H1 (cell line): Measurements from ENCODE around the gene TMPRSS13. TPM values are rescaled to one million over a fixed set of nuclear protein-coding genes. Genes with fewer than 3 reads are reported as not detected.

Experiments
- CTCF ChIA-PET: fragments of 300-600 bp; sonication (Branson Sonifier 250); formaldehyde crosslinking; loops from one replicate; lab custom pipeline; 2021; ENCODE audit not compliant: partially characterized antibody; lab: Charles Lee
- POLR2A ChIA-PET: fragments of 300-600 bp; sonication (Branson Sonifier 250); formaldehyde crosslinking; loops from one replicate; lab custom pipeline; 2021; ENCODE audit warnings: inconsistent platforms; ENCODE audit not compliant: partially characterized antibody; lab: Charles Lee
- DNase-seq, 2 experiments: peaks; one replicate each; pipeline versions ENCODE4 v3.0.0 to v3.0.0-alpha.2; 2010 to 2022; ENCODE audit warnings: low spot score in 2 of 2, low read depth in 1 of 2, mixed read lengths in 1 of 2
- FAIRE-seq: peaks from 2 replicates; lab custom pipeline; 2011; peaks lifted over from hg19 to GRCh38; lab: Jason Lieb, UNC
- H2AFZ ChIP-seq: 2 replicates; pipeline ENCODE4 v1.8.1; 2012; ENCODE audit warnings: low read length, inconsistent platforms
- H2AK5ac ChIP-seq: 2 replicates; pipeline ENCODE4 v1.6.1; 2013; ENCODE audit warnings: low read depth, low read length
- H2BK120ac ChIP-seq: replicated peaks from 2 replicates; pipeline ENCODE3; 2013; ENCODE audit warnings: low read depth, low read length, inconsistent platforms
- H2BK12ac ChIP-seq: 2 replicates; pipeline ENCODE4 v1.6.1; 2013; ENCODE audit warnings: low read depth, low read length
- H2BK15ac ChIP-seq: 2 replicates; pipeline ENCODE4 v1.6.1; 2013; ENCODE audit warnings: low read length
- H2BK20ac ChIP-seq: 2 replicates; pipeline ENCODE4 v1.6.1; 2013; ENCODE audit warnings: low read length
- H2BK5ac ChIP-seq: 2 replicates; pipeline ENCODE4 v1.6.1; 2013; ENCODE audit warnings: low read depth, low read length
- H3K14ac ChIP-seq: 2 replicates; pipeline ENCODE4 v1.6.1; 2013; ENCODE audit warnings: inconsistent platforms; ENCODE audit not compliant: insufficient read length
- H3K18ac ChIP-seq: 2 replicates; pipeline ENCODE4 v1.6.1; 2013; ENCODE audit warnings: low read length; ENCODE audit errors: extremely low read depth
- H3K23ac ChIP-seq: 2 replicates; pipeline ENCODE4 v1.6.1; 2013; ENCODE audit warnings: inconsistent platforms; ENCODE audit not compliant: insufficient read length
- H3K23me2 ChIP-seq: 2 replicates; pipeline ENCODE4 v1.6.1; 2013; ENCODE audit warnings: low read depth, low read length
- H3K27ac ChIP-seq: 2 replicates; pipeline ENCODE4 v1.6.1; 2011; ENCODE audit warnings: low read depth, low read length, inconsistent platforms
- H3K27me3 ChIP-seq, 4 experiments: replicated peaks in 1 of 4; 1 replicate in 1 of 4; 2 replicates in 3 of 4; pipeline versions ENCODE4 v1.6.1 to v1.8.1; 2011 to 2013; ENCODE audit warnings: low read length in 3 of 4, mild to moderate bottlenecking in 3 of 4, inconsistent platforms in 2 of 4, mixed read lengths in 2 of 4, moderate library complexity in 1 of 4; ENCODE audit not compliant: control insufficient read depth in 3 of 4, insufficient read depth in 3 of 4; ENCODE audit errors: extremely low read depth in 1 of 4
- H3K36me3 ChIP-seq, 4 experiments: 2 replicates each; pipeline versions ENCODE4 v1.6.1 to v1.8.1; 2011 to 2013; ENCODE audit warnings: mild to moderate bottlenecking in 4 of 4, low read length in 3 of 4, moderate library complexity in 2 of 4, control low read depth in 1 of 4, inconsistent platforms in 1 of 4; ENCODE audit not compliant: insufficient read depth in 4 of 4, control insufficient read depth in 2 of 4
- H3K4ac ChIP-seq: replicated peaks from 2 replicates; pipeline ENCODE3; 2013; ENCODE audit warnings: low read length, low read depth, mixed read lengths, inconsistent platforms; ENCODE audit not compliant: insufficient read length
- H3K4me1 ChIP-seq, 4 experiments: replicated peaks in 1 of 4; 1 replicate in 1 of 4; 2 replicates in 3 of 4; pipeline versions ENCODE4 v1.6.1 to v1.8.1; 2011 to 2013; ENCODE audit warnings: low read length in 3 of 4, inconsistent platforms in 2 of 4, mixed read lengths in 1 of 4; ENCODE audit not compliant: insufficient read depth in 4 of 4, control insufficient read depth in 3 of 4
- H3K4me2 ChIP-seq, 2 experiments: 2 replicates each; pipeline versions ENCODE4 v1.6.1 to v1.8.1; 2011 to 2013; ENCODE audit warnings: low read depth in 2 of 2, low read length in 2 of 2, control low read depth in 1 of 2, inconsistent platforms in 1 of 2, mild to moderate bottlenecking in 1 of 2; ENCODE audit not compliant: insufficient read depth in 1 of 2
- H3K4me3 ChIP-seq, 4 experiments: fragments of 200-600, 300-600 bp in 1 of 4; sonication (generic), shearing (Covaris generic), sonication (Bioruptor Twin) in 1 of 4; 2 replicates each; pipeline versions ENCODE4 v1.5.1 to v1.8.1; 2011 to 2016; ENCODE audit warnings: low read length in 4 of 4, low read depth in 3 of 4, control low read depth in 2 of 4, inconsistent platforms in 2 of 4, mild to moderate bottlenecking in 2 of 4, mixed read lengths in 1 of 4, moderate library complexity in 1 of 4; ENCODE audit not compliant: insufficient read depth in 2 of 4; ENCODE audit errors: extremely low read depth in 1 of 4
- H3K56ac ChIP-seq: replicated peaks from 2 replicates; pipeline ENCODE3; 2013; ENCODE audit warnings: low read depth, mild to moderate bottlenecking, mixed read lengths, low read length, inconsistent platforms; ENCODE audit not compliant: insufficient read length
- H3K79me1 ChIP-seq: 2 replicates; pipeline ENCODE4 v1.6.1; 2013; ENCODE audit warnings: low read depth, low read length, control low read depth
- H3K79me2 ChIP-seq, 2 experiments: 2 replicates each; pipeline versions ENCODE4 v1.6.1 to v1.8.1; 2012 to 2013; ENCODE audit warnings: low read length in 2 of 2, mild to moderate bottlenecking in 2 of 2, inconsistent platforms in 1 of 2; ENCODE audit not compliant: insufficient read depth in 2 of 2, control insufficient read depth in 1 of 2
- H3K9ac ChIP-seq, 4 experiments: replicated peaks in 1 of 4; 1 replicate in 1 of 4; 2 replicates in 3 of 4; pipeline versions ENCODE4 v1.6.1 to v1.8.1; 2011 to 2013; ENCODE audit warnings: low read depth in 3 of 4, low read length in 3 of 4, control low read depth in 2 of 4, mild to moderate bottlenecking in 2 of 4, moderate library complexity in 2 of 4, inconsistent platforms in 1 of 4; ENCODE audit errors: extremely low read depth in 1 of 4
- H3K9me3 ChIP-seq, 2 experiments: 2 replicates each; pipeline versions ENCODE4 v1.6.1 to v1.8.1; 2012 to 2013; ENCODE audit warnings: mild to moderate bottlenecking in 2 of 2, moderate library complexity in 2 of 2, control low read depth in 1 of 2, inconsistent platforms in 1 of 2, low read depth in 1 of 2, low read length in 1 of 2, mixed read lengths in 1 of 2; ENCODE audit not compliant: insufficient read depth in 2 of 2
- H4K20me1 ChIP-seq, 2 experiments: replicated peaks in 1 of 2; 2 replicates each; pipeline versions ENCODE3 to v1.8.1; 2011 to 2013; ENCODE audit warnings: inconsistent platforms in 2 of 2, low read length in 2 of 2, mild to moderate bottlenecking in 1 of 2; ENCODE audit not compliant: insufficient read depth in 2 of 2, control insufficient read depth in 1 of 2
- H4K5ac ChIP-seq: 2 replicates; pipeline ENCODE4 v1.6.1; 2013; ENCODE audit warnings: low read length, low read depth, mixed read lengths, inconsistent platforms; ENCODE audit not compliant: insufficient read length
- H4K8ac ChIP-seq: 2 replicates; pipeline ENCODE4 v1.8.0; 2013; ENCODE audit warnings: mild to moderate bottlenecking, moderate library complexity, low read length, inconsistent platforms; ENCODE audit not compliant: insufficient read depth; ENCODE audit errors: extremely low read depth
- H4K91ac ChIP-seq: replicated peaks from 2 replicates; pipeline ENCODE3; 2013; ENCODE audit warnings: low read length, mixed read lengths, inconsistent platforms; ENCODE audit not compliant: insufficient read length
- CHD1 ChIP-seq: IDR thresholded peaks from 2 replicates; pipeline ENCODE4 v1.6.1; 2012; ENCODE audit warnings: low read depth, low read length, improper control_type of control experiment
- CTBP2 ChIP-seq: IDR thresholded peaks from 2 replicates; pipeline ENCODE4 v1.7.0; 2011; ENCODE audit warnings: borderline replicate concordance, mild to moderate bottlenecking, moderate library complexity, mixed read lengths, low read length; ENCODE audit not compliant: insufficient read depth, insufficient read length
- HDAC6 ChIP-seq: IDR thresholded peaks from one replicate; pipeline ENCODE4 v1.7.1; 2012; ENCODE audit warnings: low read depth, mild to moderate bottlenecking, inconsistent platforms, low read length, moderate library complexity
- JUND ChIP-seq: IDR thresholded peaks from 2 replicates; pipeline ENCODE4 v1.6.1; 2011; ENCODE audit warnings: mild to moderate bottlenecking, improper control_type of control experiment, low read length
- PHF8 ChIP-seq: fragments of 200-600 bp; sonication (generic); conservative IDR thresholded peaks from 2 replicates; pipeline ENCODE4 v1.7.1; 2012; ENCODE audit warnings: low read depth, mild to moderate bottlenecking, inconsistent platforms, low read length, moderate library complexity
- POU5F1 ChIP-seq: IDR thresholded peaks from 2 replicates; pipeline ENCODE4 v1.6.1; 2011; ENCODE audit warnings: low read depth, mild to moderate bottlenecking, low read length, moderate library complexity
- RFX5 ChIP-seq: IDR thresholded peaks from 2 replicates; pipeline ENCODE4 v1.6.1; 2011; ENCODE audit warnings: low read depth, low read length, improper control_type of control experiment, borderline replicate concordance
- SAP30 ChIP-seq: fragments of 300-600 bp; sonication (generic); IDR thresholded peaks from 2 replicates; pipeline ENCODE4 v1.7.1; 2012; ENCODE audit warnings: low read length, moderate library complexity, mild to moderate bottlenecking, inconsistent platforms; ENCODE audit not compliant: insufficient read depth, insufficient replicate concordance
- TAF7 ChIP-seq: optimal IDR thresholded peaks from 2 replicates; pipeline ENCODE3; 2011; ENCODE audit warnings: low read depth, mild to moderate bottlenecking, inconsistent platforms, low read length, moderate library complexity, borderline replicate concordance
- TCF12 ChIP-seq: IDR thresholded peaks from 2 replicates; pipeline ENCODE4 v1.6.1; 2011; ENCODE audit warnings: low read depth, mild to moderate bottlenecking, low read length
- ZNF274 ChIP-seq: IDR thresholded peaks from 2 replicates; pipeline ENCODE4 v1.7.0; 2012; ENCODE audit warnings: low read length, borderline replicate concordance; ENCODE audit errors: extremely low read depth
- WGBS, 2 experiments: shearing (Covaris generic) in 1 of 2; methylation state at CpG; one replicate each; pipeline versions ENCODE4 v1.1.6 to v1.1.7; 2013 to 2015; ENCODE audit warnings: low lambda C conversion rate in 2 of 2, mixed read lengths in 2 of 2, inconsistent platforms in 1 of 2, low coverage in 1 of 2, missing lambda C conversion rate in 1 of 2; ENCODE audit not compliant: insufficient replicate concordance in 2 of 2, insufficient coverage in 1 of 2, insufficient read length in 1 of 2; ENCODE audit errors: extremely low coverage in 1 of 2, missing lambda C conversion rate in 1 of 2; 5-methylcytosine and 5-hydroxymethylcytosine counted together
- polyA plus RNA-seq, 7 experiments: library from polyadenylated mRNA; depleted of rRNA in 3 of 7; stranded (reverse) in 5 of 7; unstranded in 2 of 7; fragments of >200 nt in 5 of 7; fragments of 200-250 nt in 2 of 7; gene quantifications; 1 replicate in 5 of 7; 2 replicates in 1 of 7; 4 replicates in 1 of 7; pipeline versions ENCODE4 v1.2.1 to v1.2.3, GENCODE V29; 2011 to 2013; ENCODE audit warnings: missing spikeins in 2 of 7, mixed read lengths in 2 of 7
- total RNA-seq: library from RNA; stranded (reverse); fragmentation: NEBNext Ultra II Directional; extraction: Animal tissue kit (Norgen Biotek cat#: 25700); gene quantifications from 2 replicates; pipeline ENCODE4 v1.2.1, GENCODE V29; 2021
- TF ChIP-seq, protein P1 (sequence below): IDR thresholded peaks from 2 replicates; pipeline ENCODE4 v1.6.1; 2012; ENCODE audit warnings: low read length, inconsistent platforms

Gene TMPRSS13
- total and polyA plus RNA-seq, 2 of the 8 experiments (the other 6 are each of a cell fraction or from before 2014, with no cell fraction given), result 0.61 to 0.79 TPM

DNA sequence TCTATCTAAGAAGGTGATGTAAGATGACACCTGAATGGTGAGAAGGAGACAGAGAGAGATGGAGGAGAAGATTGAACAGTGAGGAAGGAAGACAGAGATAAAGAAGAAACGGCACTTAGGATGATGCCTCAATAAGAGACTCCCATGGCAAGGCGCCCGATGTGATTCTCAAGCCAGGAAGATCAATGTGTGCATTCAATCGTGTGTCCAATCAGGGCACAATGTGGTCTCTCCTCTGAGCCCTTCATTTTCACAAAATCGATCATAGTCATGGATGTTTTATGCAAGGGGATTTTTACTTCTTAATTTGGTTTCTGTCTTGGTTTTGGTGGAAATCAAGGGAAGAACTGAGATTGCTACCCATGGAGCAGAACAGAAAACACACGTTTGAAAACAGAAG is 19.9 kb upstream of the TMPRSS13 start:
- no peak overlapping the region for H3K27ac ChIP-seq
- H3K14ac ChIP-seq, result no peak overlapping the region
- H4K8ac ChIP-seq, result no peak overlapping the region
- no peak overlapping the region for H2BK120ac ChIP-seq
- H3K23me2 ChIP-seq, result no peaks in the 10 kb centered on the region
- H2AFZ ChIP-seq, result no peak overlapping the region
- no peaks in the 10 kb centered on the region for H3K27me3 ChIP-seq
- H3K9me3 ChIP-seq, result no peaks in the 10 kb centered on the region
- no peak overlapping the region for H3K4me2 ChIP-seq
- H3K18ac ChIP-seq, result no peak overlapping the region
- no peak overlapping the region for H2BK15ac ChIP-seq
- no peak overlapping the region for H2BK5ac ChIP-seq
- no peak overlapping the region for H2AK5ac ChIP-seq
- CTCF ChIA-PET, result interaction anchor here (1.1 to 12.4 kb wide), 6 partner anchors 25 to 143 kb away, joined by 3 to 134 read pairs (median 36); no protein-coding TSS in a partner anchor
- no peak overlapping the region for H4K5ac ChIP-seq
- H3K36me3 ChIP-seq, result no peaks in the 10 kb centered on the region
- H3K4ac ChIP-seq, result no peak overlapping the region
- no peaks in the 10 kb centered on the region for H3K79me2 ChIP-seq
- H4K20me1 ChIP-seq, result no peaks in the 10 kb centered on the region
- no peak overlapping the region for H3K9ac ChIP-seq
- H4K91ac ChIP-seq, result no peak overlapping the region
- H2BK20ac ChIP-seq, result no peak overlapping the region
- POLR2A ChIA-PET, result no interaction called here
- 0 out of 7 replicates have a peak, but pooled peaks cover 0 to 2% (median 0%) of the 10 kb centered on the region in 4 experiments for H3K4me1 ChIP-seq
- no peak overlapping the region for H3K4me3 ChIP-seq
- H3K56ac ChIP-seq, result no peak overlapping the region
- H3K23ac ChIP-seq, result no peak overlapping the region
- 84% methylated on average over 6 of the region's 6 CpGs; no CpG with 5 or more reads in 1 of the 2 experiments for WGBS, 2 experiments
- no peaks in the 10 kb centered on the region; the same call in 1 of the 2 replicates for H3K79me1 ChIP-seq
- H2BK12ac ChIP-seq, result no peak overlapping the region
- FAIRE-seq, result no peak
- no peak for DNase-seq
- TF ChIP-seq TAF7 (no peak), CTBP2 (no peak), JUND (no peak), HDAC6 (no peak), ZNF274 (no peak), RFX5 (no peak), TCF12 (no peak), POU5F1 (no peak), SAP30 (no peak), PHF8 (no peak), CHD1 (no peak)
- TF ChIP-seq, protein P1, sequence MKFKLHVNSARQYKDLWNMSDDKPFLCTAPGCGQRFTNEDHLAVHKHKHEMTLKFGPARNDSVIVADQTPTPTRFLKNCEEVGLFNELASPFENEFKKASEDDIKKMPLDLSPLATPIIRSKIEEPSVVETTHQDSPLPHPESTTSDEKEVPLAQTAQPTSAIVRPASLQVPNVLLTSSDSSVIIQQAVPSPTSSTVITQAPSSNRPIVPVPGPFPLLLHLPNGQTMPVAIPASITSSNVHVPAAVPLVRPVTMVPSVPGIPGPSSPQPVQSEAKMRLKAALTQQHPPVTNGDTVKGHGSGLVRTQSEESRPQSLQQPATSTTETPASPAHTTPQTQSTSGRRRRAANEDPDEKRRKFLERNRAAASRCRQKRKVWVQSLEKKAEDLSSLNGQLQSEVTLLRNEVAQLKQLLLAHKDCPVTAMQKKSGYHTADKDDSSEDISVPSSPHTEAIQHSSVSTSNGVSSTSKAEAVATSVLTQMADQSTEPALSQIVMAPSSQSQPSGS, result no peak
